Brain microvascular endothelial cell (primary cell): ENCODE data around the gene MED1.
A peak's percentile ranks its signal among the peaks of the same experiment; 100 is the strongest.
"Not testable (repeated sequence)": the region's sequence is repeated elsewhere in the genome, so short reads cannot be mapped to it uniquely, and the experiment has no call there.

Experiments used
- DNase-seq: peaks from one replicate; pipeline ENCODE4 v3.0.0-alpha.2; 2020
- H3K27ac ChIP-seq: fragments of 250-450 bp; sonication (Bioruptor Pico); 2 replicates; pipeline ENCODE4 v1.5.1; 2020; ENCODE audit warnings: mild to moderate bottlenecking, moderate library complexity
- H3K27me3 ChIP-seq: fragments of 250-450 bp; sonication (Bioruptor Pico); replicated peaks from 2 replicates; pipeline ENCODE4 v1.5.1; 2020; ENCODE audit warnings: mild to moderate bottlenecking
- H3K36me3 ChIP-seq: fragments of 250-450 bp; sonication (Bioruptor Pico); replicated peaks from 2 replicates; pipeline ENCODE4 v1.5.1; 2020; ENCODE audit warnings: mild to moderate bottlenecking
- H3K4me3 ChIP-seq: 2 replicates; pipeline ENCODE4 v1.5.1; 2011; ENCODE audit warnings: low read depth, mild to moderate bottlenecking, control low read depth, low read length, moderate library complexity
- CTCF ChIP-seq: IDR thresholded peaks from 2 replicates; pipeline ENCODE4 v1.5.1; 2011; ENCODE audit warnings: low read depth, mild to moderate bottlenecking, moderate library complexity, low read length, control low read depth, inconsistent platforms; ENCODE audit errors: missing control alignments
- in situ Hi-C: cut with HindIII; loops from 2 replicates; pipeline ENCODE4 v1.10.0; 2017; ENCODE audit warnings: low sequenced_read_pairs, low pct_ligation_motif_present

MED1 gene

GRCh38 chr17:39450847-39451581 is at the start of gene MED1:
Gene MED1 (minus strand): TSS chr17:39451263. CDS start chr17:39451062, 201 bp downstream.
- in situ Hi-C loops: no loop called here
- peak; percentile 97 for DNase-seq
- peaks cover 9% of the 10 kb centered on the region for H3K36me3 ChIP-seq
- no peaks in the 10 kb centered on the region for H3K27me3 ChIP-seq
- H3K27ac ChIP-seq: peak within 1 kb of the TSS; percentile 93
- H3K4me3 ChIP-seq: peak within 1 kb of the TSS; percentile 95
- TF ChIP-seq CTCF: no peak

GRCh38 chr17:39496921-39497320 is 45.9 kb upstream of the MED1 start:
- in situ Hi-C loops, DNase-seq, H3K4me3 ChIP-seq, H3K27me3 ChIP-seq, H3K27ac ChIP-seq: not testable (repeated sequence)
- peaks cover 68% of the 10 kb centered on the region for H3K36me3 ChIP-seq

- Histone ChIP-seq H3K4me3 (no peak overlapping the region), H3K27ac (no peak overlapping the region), H3K36me3 (peaks cover 24% of the 10 kb centered on the region), H3K27me3 (no peaks in the 10 kb centered on the region)
- no peak for DNase-seq
- in situ Hi-C loops: no loop called here
- no peak for TF ChIP-seq CTCF
These were observed 36.9 kb upstream of the MED1 start for GRCh38 chr17:39487946-39488345.

GRCh38 chr17:39487490-39487889 is 36.4 kb upstream of the MED1 start:
- DNase-seq, H3K27me3 ChIP-seq, in situ Hi-C loops, H3K27ac ChIP-seq, H3K4me3 ChIP-seq: not testable (repeated sequence)
- H3K36me3 ChIP-seq: peaks cover 20% of the 10 kb centered on the region

GRCh38 chr17:39486242-39486641 is 35.2 kb upstream of the MED1 start:
- H3K27ac ChIP-seq: peak overlapping the region; percentile 78
- peak; percentile 41 for DNase-seq
- in situ Hi-C loops: no loop called here
- peaks cover 12% of the 10 kb centered on the region for H3K36me3 ChIP-seq
- H3K4me3 ChIP-seq: no peak overlapping the region
- H3K27me3 ChIP-seq: no peaks in the 10 kb centered on the region
- no peak for TF ChIP-seq CTCF

- in situ Hi-C loops: no loop called here
- H3K4me3 ChIP-seq: no peak overlapping the region
- peaks cover 9% of the 10 kb centered on the region for H3K36me3 ChIP-seq
- H3K27ac ChIP-seq: peak overlapping the region; percentile 78
- H3K27me3 ChIP-seq: no peaks in the 10 kb centered on the region
- peak; percentile 90 for DNase-seq
- TF ChIP-seq CTCF: no peak
These were observed 34.5 kb upstream of the MED1 start for GRCh38 chr17:39485555-39485954.

- in situ Hi-C loops: no loop called here
- DNase-seq: no peak
- Histone ChIP-seq H3K27ac (no peak overlapping the region), H3K36me3 (peaks cover 8% of the 10 kb centered on the region), H3K27me3 (no peaks in the 10 kb centered on the region), H3K4me3 (no peak overlapping the region)
- TF ChIP-seq CTCF: no peak
These were observed 33.1 kb upstream of the MED1 start for GRCh38 chr17:39484178-39484577.
